ENCODE data around the gene FLT1. TPM values are rescaled to one million over a fixed set of nuclear protein-coding genes. Genes with fewer than 3 reads are reported as not detected.

FLT1 gene
- total and polyA plus RNA-seq, 2 of the 13 experiments (the other 11 are each of a cell fraction or from before 2014, with no cell fraction given), result 0.02 TPM; not detected in 1

DNA sequence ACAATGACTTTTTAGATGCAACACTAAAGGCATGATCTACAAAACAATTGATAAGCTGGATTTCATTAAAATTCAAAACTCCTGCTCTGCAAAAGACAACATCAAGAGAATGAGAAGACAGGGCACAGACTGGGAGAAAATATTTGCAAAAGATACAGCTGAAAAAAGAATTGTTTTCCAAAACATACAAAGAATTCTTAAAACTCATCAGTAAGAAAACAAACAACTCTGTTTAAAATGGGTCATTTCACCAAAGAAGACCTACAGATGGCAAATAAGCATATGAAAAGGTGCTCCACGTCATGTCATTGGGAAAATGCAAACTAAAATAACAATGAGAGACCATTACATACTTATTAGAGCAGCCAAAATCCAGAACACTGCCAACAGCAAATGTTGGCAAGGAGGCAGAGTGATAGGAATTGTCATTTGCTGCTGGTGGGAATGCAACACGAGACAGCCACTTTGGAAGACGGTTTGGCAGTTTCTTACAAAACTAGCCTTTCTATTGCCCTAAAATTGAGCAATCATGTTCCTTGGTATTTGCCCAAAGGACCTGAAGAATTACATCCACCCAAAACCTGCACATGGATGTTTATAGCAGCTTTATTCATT, 39.2 kb downstream of the FLT1 start:
- Histone ChIP-seq H3K4me1 (ENCODE audit: insufficient read depth, low read length) (no peaks in the 10 kb centered on the region), H3K27me3 (ENCODE audit: control insufficient read depth in 1 of 2, insufficient read depth in 2 of 2, low read length in 2 of 2) (no peaks in the 10 kb centered on the region), H3K4me2 (ENCODE audit: low read depth, low read length) (no peak overlapping the region), H3K27ac (ENCODE audit: extremely low read length, insufficient read depth, low read length) (no peak overlapping the region), H3K9me3 (ENCODE audit: low read length) (no peaks in the 10 kb centered on the region), H3K4me3 (replicated peaks in 1 of 3; ENCODE audit: insufficient read depth in 1 of 3, low read depth in 2 of 3, low read length in 3 of 3) (no peak overlapping the region), H3K9ac (ENCODE audit: insufficient read depth, low read depth, low read length) (no peak overlapping the region), H4K20me1 (ENCODE audit: insufficient read depth, low read length) (no peaks in the 10 kb centered on the region), H2AFZ (ENCODE audit: low read length) (no peak overlapping the region), H3K36me3 (replicated peaks in 1 of 2; ENCODE audit: control insufficient read depth in 1 of 2, insufficient read depth in 2 of 2, low read length in 2 of 2) (no peaks in the 10 kb centered on the region), H3K79me2 (ENCODE audit: insufficient read depth, low read length) (no peaks in the 10 kb centered on the region)
- 30% methylated on average over 3 of the region's 3 CpGs for WGBS (ENCODE audit: low lambda C conversion rate)
- DNase-seq (ENCODE audit: low spot score) (no peak), ATAC-seq (no peak), FAIRE-seq (no peak)
- intact Hi-C loops (cut with micrococcal nuclease; ENCODE audit: unreplicated experiment) (no loop called here), in situ Hi-C loops (cut with HindIII; ENCODE audit: extremely low pct_ligation_motif_present, low pct_unique_long_range_greater_than_20kb) (no loop called here)
- ChIA-PET CTCF (ENCODE audit: low intra/inter-chr PET ratio, low total read pairs) (no interaction called here), POLR2A (no interaction called here)
- BruUV-seq (replicated peaks), result no TSS peak
- TF ChIP-seq, protein P1, sequence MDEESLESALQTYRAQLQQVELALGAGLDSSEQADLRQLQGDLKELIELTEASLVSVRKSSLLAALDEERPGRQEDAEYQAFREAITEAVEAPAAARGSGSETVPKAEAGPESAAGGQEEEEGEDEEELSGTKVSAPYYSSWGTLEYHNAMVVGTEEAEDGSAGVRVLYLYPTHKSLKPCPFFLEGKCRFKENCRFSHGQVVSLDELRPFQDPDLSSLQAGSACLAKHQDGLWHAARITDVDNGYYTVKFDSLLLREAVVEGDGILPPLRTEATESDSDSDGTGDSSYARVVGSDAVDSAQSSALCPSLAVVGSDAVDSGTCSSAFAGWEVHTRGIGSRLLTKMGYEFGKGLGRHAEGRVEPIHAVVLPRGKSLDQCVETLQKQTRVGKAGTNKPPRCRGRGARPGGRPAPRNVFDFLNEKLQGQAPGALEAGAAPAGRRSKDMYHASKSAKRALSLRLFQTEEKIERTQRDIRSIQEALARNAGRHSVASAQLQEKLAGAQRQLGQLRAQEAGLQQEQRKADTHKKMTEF (CRISPR knock-in tag; IDR thresholded peaks at IDR 0.05), result no peak
- TF ChIP-seq SALL2 (CRISPR knock-in tag; IDR thresholded peaks at IDR 0.05) (no peak), DNMT1 (CRISPR knock-in tag; IDR thresholded peaks at IDR 0.05) (no peak)
- TF ChIP-seq, protein P2, sequence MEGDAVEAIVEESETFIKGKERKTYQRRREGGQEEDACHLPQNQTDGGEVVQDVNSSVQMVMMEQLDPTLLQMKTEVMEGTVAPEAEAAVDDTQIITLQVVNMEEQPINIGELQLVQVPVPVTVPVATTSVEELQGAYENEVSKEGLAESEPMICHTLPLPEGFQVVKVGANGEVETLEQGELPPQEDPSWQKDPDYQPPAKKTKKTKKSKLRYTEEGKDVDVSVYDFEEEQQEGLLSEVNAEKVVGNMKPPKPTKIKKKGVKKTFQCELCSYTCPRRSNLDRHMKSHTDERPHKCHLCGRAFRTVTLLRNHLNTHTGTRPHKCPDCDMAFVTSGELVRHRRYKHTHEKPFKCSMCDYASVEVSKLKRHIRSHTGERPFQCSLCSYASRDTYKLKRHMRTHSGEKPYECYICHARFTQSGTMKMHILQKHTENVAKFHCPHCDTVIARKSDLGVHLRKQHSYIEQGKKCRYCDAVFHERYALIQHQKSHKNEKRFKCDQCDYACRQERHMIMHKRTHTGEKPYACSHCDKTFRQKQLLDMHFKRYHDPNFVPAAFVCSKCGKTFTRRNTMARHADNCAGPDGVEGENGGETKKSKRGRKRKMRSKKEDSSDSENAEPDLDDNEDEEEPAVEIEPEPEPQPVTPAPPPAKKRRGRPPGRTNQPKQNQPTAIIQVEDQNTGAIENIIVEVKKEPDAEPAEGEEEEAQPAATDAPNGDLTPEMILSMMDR (CRISPR knock-in tag; IDR thresholded peaks at IDR 0.05), result no peak

DNA sequence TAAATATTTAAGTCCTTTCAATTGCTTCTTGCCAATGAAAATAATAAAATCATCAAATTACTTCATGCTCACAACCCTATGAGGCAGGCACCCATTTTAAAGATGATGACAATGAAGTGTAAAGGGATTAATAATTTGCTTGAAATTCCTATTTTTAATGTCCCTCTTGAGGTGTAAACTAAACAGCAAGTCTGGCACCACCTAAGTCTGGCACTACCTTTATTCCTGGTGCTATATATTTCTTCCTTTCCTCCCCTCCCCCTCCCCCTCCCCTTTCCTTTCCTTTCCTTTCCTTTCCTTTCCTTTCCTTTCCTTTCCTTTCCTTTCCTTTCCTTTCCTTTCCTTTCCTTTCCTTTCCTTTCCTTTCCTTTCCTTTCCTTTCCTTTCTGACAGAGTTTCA, 42.2 kb downstream of the FLT1 start:
- no TSS peak for BruUV-seq (replicated peaks)
- H3K4me2 ChIP-seq (ENCODE audit: low read depth, low read length), result no peak overlapping the region
- H3K36me3 ChIP-seq (replicated peaks in 1 of 2; ENCODE audit: control insufficient read depth in 1 of 2, insufficient read depth in 2 of 2, low read length in 2 of 2), result no peaks in the 10 kb centered on the region
- TF ChIP-seq GLI4 (CRISPR knock-in tag; IDR thresholded peaks at IDR 0.05; ENCODE audit: borderline replicate concordance), result no peak
- TF ChIP-seq PCBP1 (IDR thresholded peaks at IDR 0.05; ENCODE audit: borderline replicate concordance, low read depth, low read length), result 0 out of 2 replicates have a peak, but pooled peaks have one; percentile 43
- no peak for TF ChIP-seq CEBPG (CRISPR knock-in tag; IDR thresholded peaks at IDR 0.05)
- TF ChIP-seq HNRNPK (IDR thresholded peaks at IDR 0.05; ENCODE audit: low read depth, low read length, poor library complexity, severe bottlenecking), result peak; percentile 83
- intact Hi-C loops (cut with micrococcal nuclease; ENCODE audit: unreplicated experiment) (no loop called here), in situ Hi-C loops (cut with HindIII; ENCODE audit: extremely low pct_ligation_motif_present, low pct_unique_long_range_greater_than_20kb) (no loop called here)
- no peaks in the 10 kb centered on the region for H3K4me1 ChIP-seq (ENCODE audit: insufficient read depth, low read length)
- no peak overlapping the region for H3K4me3 ChIP-seq (replicated peaks in 1 of 3; ENCODE audit: insufficient read depth in 1 of 3, low read depth in 2 of 3, low read length in 3 of 3)
- H3K27ac ChIP-seq (ENCODE audit: extremely low read length, insufficient read depth, low read length), result no peak overlapping the region
- ChIA-PET CTCF (ENCODE audit: low intra/inter-chr PET ratio, low total read pairs) (no interaction called here), POLR2A (no interaction called here)
- H3K9me3 ChIP-seq (ENCODE audit: low read length), result no peaks in the 10 kb centered on the region; the same call in 1 of the 2 replicates
- no peak overlapping the region for H3K9ac ChIP-seq (ENCODE audit: insufficient read depth, low read depth, low read length)
- H2AFZ ChIP-seq (ENCODE audit: low read length), result no peak overlapping the region
- H3K27me3 ChIP-seq (ENCODE audit: control insufficient read depth in 1 of 2, insufficient read depth in 2 of 2, low read length in 2 of 2), result no peaks in the 10 kb centered on the region
- DNase-seq (ENCODE audit: low spot score), result no peak
- no peak for ATAC-seq
- H3K79me2 ChIP-seq (ENCODE audit: insufficient read depth, low read length), result no peaks in the 10 kb centered on the region
- H4K20me1 ChIP-seq (ENCODE audit: insufficient read depth, low read length), result no peaks in the 10 kb centered on the region
- FAIRE-seq, result no peak
